Measurements from ENCODE around the gene ODR4.
"Not testable (repeated sequence)": the region's sequence is repeated elsewhere in the genome, so short reads cannot be mapped to it uniquely, and the experiment has no call there.

Gene ODR4

GRCh38 chr1:186424539-186424938, 48.9 kb downstream of the ODR4 start:
- no peak for DNase-seq

DNA sequence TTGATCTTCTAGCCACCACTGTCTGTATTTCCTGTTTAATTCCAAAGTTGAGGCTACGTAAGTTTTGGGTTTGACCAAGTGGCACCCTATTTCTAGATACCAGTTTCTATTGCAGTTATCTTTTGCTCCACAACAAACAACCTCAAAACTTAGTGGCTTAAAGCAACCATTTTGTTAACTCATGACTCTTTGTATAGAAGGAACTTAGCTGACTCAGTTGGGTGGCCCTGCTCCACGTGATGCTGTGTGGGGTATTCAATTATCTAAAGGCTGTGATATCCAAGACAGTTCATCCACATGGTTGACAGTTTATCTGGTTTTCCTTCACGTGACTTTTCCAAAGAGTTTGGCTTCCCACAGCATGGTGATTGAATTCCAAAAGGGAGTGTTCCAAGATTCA, 50.5 kb downstream of the ODR4 start:
- no peak for DNase-seq

- DNase-seq, result no peak
These were observed 53.4 kb downstream of the ODR4 start for GRCh38 chr1:186429017-186429416.

GRCh38 chr1:186435336-186435735, 59.7 kb downstream of the ODR4 start:
- DNase-seq, result no peak

DNA sequence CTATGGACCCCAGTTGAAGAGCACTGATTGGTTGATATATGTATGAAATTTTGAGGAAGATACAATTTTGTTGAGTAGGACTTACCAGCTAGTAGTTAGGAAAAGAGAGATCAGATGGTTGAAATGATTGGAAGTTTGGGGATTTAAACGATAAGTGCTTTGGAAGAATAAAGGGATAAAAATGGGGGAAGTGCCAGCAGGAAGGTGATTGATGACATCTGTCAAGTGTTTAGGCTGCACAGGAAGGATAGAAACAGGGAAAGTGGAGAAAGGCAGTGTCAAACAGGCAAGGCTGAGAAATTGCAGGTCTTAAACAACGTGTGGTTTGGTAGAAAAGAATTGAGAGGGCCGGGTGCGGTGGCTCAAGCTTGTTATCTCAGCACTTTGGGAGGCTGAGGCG, 62.9 kb downstream of the ODR4 start:
- no peak for DNase-seq

DNA sequence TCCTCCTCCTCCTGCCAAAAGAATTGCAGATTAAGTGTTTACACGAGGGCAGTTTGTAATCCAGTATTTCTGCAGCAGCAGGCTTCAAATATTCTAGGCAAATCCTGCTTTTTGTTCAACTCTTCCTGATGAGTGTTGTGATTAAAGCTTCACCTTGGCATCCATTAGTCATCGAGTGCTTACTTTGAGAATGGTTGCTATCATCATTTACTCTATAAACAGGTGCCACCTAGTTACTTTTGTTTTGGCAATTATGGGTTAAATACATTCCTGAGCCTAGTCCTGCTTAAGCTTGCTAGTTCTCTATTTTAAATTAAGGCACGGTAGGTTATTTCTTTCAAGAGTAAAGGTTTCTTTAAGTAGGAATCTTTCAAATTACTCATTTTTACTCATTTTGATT, 64.9 kb downstream of the ODR4 start:
- no peak for DNase-seq

DNA sequence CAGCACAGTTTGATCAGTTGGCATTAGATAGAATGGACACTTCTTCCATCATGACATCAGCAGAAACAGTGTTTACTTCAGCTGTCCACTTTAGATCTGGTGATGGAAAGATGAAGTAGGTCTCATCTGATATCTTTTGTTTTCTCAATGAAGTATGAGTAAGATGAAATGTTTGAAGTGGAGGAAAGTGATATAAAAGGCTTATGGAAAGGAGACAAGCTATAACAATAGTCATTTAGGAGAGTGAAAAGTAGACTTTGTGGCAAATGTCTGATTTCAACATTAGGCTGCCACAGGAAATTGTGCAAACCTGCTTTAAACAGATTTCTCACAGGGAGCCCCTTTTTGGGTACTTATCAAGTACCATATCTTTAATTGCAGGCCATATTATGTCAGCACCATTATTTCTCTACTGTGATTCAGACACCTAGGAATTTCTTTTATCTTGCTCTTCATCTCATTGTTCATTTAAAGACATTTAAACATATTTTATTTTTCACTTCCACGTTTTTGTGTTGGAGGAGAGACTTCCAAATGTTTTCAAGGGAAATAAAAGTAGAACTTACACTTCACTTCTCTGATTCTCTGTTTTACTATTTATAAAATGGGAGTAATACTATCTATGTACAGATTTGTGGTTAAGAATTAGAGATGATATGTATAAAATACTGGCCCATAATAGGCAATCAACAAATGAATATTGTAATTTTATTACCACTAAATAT, 67.2 kb downstream of the ODR4 start:
- no peak for DNase-seq

DNA sequence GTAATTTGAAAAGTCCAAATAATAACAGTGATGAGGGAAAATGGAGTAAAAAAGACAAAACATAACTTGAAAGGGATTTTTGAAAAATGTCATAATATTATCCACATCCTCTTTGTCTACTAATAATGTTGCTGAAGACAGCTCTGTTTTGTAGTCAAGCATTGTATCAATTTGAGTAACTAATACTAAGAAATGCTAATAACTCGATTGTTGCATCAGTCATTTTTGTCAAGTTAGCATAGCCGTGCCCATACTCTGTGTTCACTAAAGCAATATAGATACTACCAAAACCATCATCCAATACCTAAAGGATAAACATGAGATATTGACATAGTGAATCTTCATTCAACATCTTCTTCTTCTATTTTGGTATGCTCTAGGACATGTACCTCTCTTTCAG, 68.0 kb downstream of the ODR4 start:
- DNase-seq, result no peak

- no peak for DNase-seq
These were observed 70.5 kb downstream of the ODR4 start for GRCh38 chr1:186446152-186446551.

- DNase-seq, result no peak
These were observed 79.3 kb downstream of the ODR4 start for GRCh38 chr1:186454981-186455380.

- no peak for DNase-seq
These were observed 81.2 kb downstream of the ODR4 start for GRCh38 chr1:186456729-186457255.

GRCh38 chr1:186459161-186459560, 83.5 kb downstream of the ODR4 start:
- not testable (repeated sequence) for DNase-seq

DNA sequence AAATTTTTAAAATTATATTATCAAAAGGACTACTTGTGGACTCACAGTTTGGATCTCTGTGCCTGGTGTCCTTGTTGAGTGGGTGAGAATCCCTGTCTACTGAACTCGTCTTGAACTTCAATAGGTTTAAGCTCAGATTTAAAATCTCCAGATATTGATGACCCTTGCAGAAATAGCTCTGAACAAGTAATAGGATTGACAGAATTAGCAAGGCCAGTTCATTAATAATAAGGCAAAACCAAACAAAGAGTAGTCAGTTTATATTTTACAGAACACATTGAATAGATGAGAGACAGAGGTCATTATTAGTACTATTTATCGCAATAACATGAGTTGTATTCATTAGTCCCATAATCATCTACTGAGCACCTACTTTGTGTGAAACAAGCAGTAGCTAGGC, 85.4 kb downstream of the ODR4 start, which contains the start of gene PDC:
TSS of gene PDC (minus strand) at position 101 of the 400 bp plus-strand sequence. CDS start 11,655 bp downstream, outside the sequence.
- DNase-seq, result no peak

GRCh38 chr1:186463511-186463910, 87.9 kb downstream of the ODR4 start:
- no peak for DNase-seq

DNA sequence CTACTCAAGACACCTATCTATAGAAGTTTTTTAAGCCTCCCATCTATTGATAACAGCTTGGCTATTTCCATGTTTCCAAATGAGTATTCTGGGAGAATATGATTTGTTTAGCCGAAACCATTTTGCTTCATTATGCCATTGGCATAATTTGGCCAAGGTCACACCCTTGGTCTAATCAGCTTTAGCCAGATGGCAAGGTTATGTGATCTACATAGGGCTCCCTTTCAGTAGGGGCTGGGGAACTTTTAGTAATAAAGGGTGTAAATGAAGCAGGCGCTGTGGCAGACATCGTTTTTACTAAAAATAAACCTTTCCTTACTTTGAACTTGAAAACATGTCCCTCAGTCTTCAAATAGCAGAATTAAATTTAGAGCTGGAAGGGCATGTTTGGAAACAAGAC, 88.3 kb downstream of the ODR4 start:
- DNase-seq, result no peak

GRCh38 chr1:186465491-186465890, 89.9 kb downstream of the ODR4 start:
- DNase-seq, result not testable (repeated sequence)

GRCh38 chr1:186465946-186466345, 90.3 kb downstream of the ODR4 start:
- no peak for DNase-seq
